HCT116 (cell line): ENCODE data around the gene DMD. TPM values are rescaled to one million over a fixed set of nuclear protein-coding genes. Genes with fewer than 3 reads are reported as not detected.

Source experiments
- ATAC-seq: fragments of 200-7000 bp; cut with Tn5 transposase; 2 replicates; pipeline ENCODE4 v1.9.1; 2020; ENCODE audit warnings: mild to moderate bottlenecking, moderate library complexity
- BruUV-seq: library from RNA; stranded (reverse); fragments of 400-500 nt; replicated peaks from 2 replicates; lab custom pipeline; 2021; lab: Mats Ljungman, UMichigan
- CTCF ChIA-PET: fragments of 300-600 bp; sonication (Branson Sonifier 250); formaldehyde crosslinking; loops from one replicate; lab custom pipeline; 2021; ENCODE audit warnings: antibody characterized with exemption; lab: Charles Lee
- POLR2A ChIA-PET: fragments of 300-600, 350-600 bp; sonication (Branson Sonifier 250); formaldehyde crosslinking; loops from one replicate; lab custom pipeline; 2021; ENCODE audit warnings: antibody characterized with exemption; lab: Charles Lee
- RAD21 ChIA-PET, 2 experiments: fragments of 300-600 bp; sonication (Branson Sonifier 250); formaldehyde crosslinking; loops; one replicate each; lab custom pipeline; 2023; ENCODE audit warnings: low total read pairs in 2 of 2; ENCODE audit not compliant: uncharacterized antibody in 2 of 2, unreplicated experiment in 2 of 2, low non-redundant PET in 1 of 2; lab: Charles Lee
- DNase-seq: peaks from one replicate; pipeline ENCODE4 v3.0.0-alpha.2; 2010; ENCODE audit warnings: low read depth, low spot score
- H2AFZ ChIP-seq: fragments of 200-600 bp; shearing (Covaris generic), sonication (generic); 2 replicates; pipeline ENCODE4 v1.6.1; 2017; ENCODE audit warnings: low read depth, mixed run types, mixed read lengths, antibody characterized with exemption, low read length; ENCODE audit not compliant: poor library complexity, severe bottlenecking
- H3K27ac ChIP-seq: 2 replicates; pipeline ENCODE4 v1.5.1; 2012; ENCODE audit warnings: low read depth, low read length
- H3K27me3 ChIP-seq: fragments of 200-600 bp; sonication (generic); 2 replicates; pipeline ENCODE4 v1.6.1; 2016; ENCODE audit warnings: mixed run types, low read length, mixed read lengths; ENCODE audit not compliant: insufficient read depth
- H3K36me3 ChIP-seq, 2 experiments: fragments of 200-500 bp in 1 of 2; fragments of 200-600 bp in 1 of 2; sonication (Bioruptor generic) in 1 of 2; sonication (generic) in 1 of 2; 2 replicates each; pipeline versions ENCODE4 v1.5.1 to v1.6.1; 2014 to 2016; ENCODE audit warnings: low read length in 2 of 2, inconsistent platforms in 1 of 2, mixed read lengths in 1 of 2, mixed run types in 1 of 2; ENCODE audit not compliant: insufficient read depth in 2 of 2, control insufficient read depth in 1 of 2
- H3K4me1 ChIP-seq, 2 experiments: fragments of 200-600 bp in 1 of 2; sonication (generic) in 1 of 2; 2 replicates each; pipeline versions ENCODE4 v1.5.1 to v1.6.1; 2012 to 2017; ENCODE audit warnings: low read length in 2 of 2, inconsistent platforms in 1 of 2, mild to moderate bottlenecking in 1 of 2, mixed read lengths in 1 of 2, mixed run types in 1 of 2, moderate library complexity in 1 of 2; ENCODE audit not compliant: insufficient read depth in 2 of 2, control insufficient read depth in 1 of 2
- H3K4me2 ChIP-seq: fragments of 200-600 bp; sonication (generic); 2 replicates; pipeline ENCODE4 v1.6.1; 2017; ENCODE audit warnings: mixed run types, low read length, mixed read lengths
- H3K4me3 ChIP-seq, 2 experiments: fragments of 200-600 bp in 1 of 2; sonication (generic) in 1 of 2; replicated peaks in 1 of 2; 2 replicates each; pipeline ENCODE4 v1.5.1; 2011 to 2016; ENCODE audit warnings: low read length in 2 of 2, control low read depth in 1 of 2, low read depth in 1 of 2, mild to moderate bottlenecking in 1 of 2, mixed read lengths in 1 of 2, mixed run types in 1 of 2
- H3K79me2 ChIP-seq: fragments of 200-600 bp; sonication (generic); 2 replicates; pipeline ENCODE4 v1.6.1; 2017; ENCODE audit warnings: mild to moderate bottlenecking, mixed run types, low read length, moderate library complexity, mixed read lengths; ENCODE audit not compliant: insufficient read depth
- H3K9ac ChIP-seq: fragments of 200-600 bp; sonication (generic); 2 replicates; pipeline ENCODE4 v1.6.1; 2016; ENCODE audit warnings: low read length, mixed read lengths
- H3K9me2 ChIP-seq: fragments of 200-600 bp; sonication (generic), shearing (Covaris generic); 2 replicates; pipeline ENCODE4 v1.6.1; 2017; ENCODE audit warnings: mixed run types, mild to moderate bottlenecking, moderate library complexity; ENCODE audit not compliant: insufficient read depth
- H3K9me3 ChIP-seq, 2 experiments: fragments of 200-500 bp in 1 of 2; fragments of 200-600 bp in 1 of 2; sonication (Bioruptor generic) in 1 of 2; sonication (generic) in 1 of 2; 2 replicates each; pipeline ENCODE4 v1.6.1; 2014 to 2017; ENCODE audit warnings: low read length in 2 of 2, mixed read lengths in 2 of 2, inconsistent platforms in 1 of 2, low read depth in 1 of 2, mild to moderate bottlenecking in 1 of 2, mixed run types in 1 of 2, moderate library complexity in 1 of 2; ENCODE audit not compliant: control insufficient read depth in 1 of 2, insufficient read depth in 1 of 2
- H4K20me1 ChIP-seq: fragments of 200-600 bp; sonication (generic), shearing (Covaris generic); 2 replicates; pipeline ENCODE4 v1.6.1; 2017; ENCODE audit warnings: mixed run types, mild to moderate bottlenecking, moderate library complexity; ENCODE audit not compliant: insufficient read depth
- CTCF ChIP-seq, 3 experiments: fragments of 200-600 bp in 1 of 3; sonication (generic) in 1 of 3; IDR thresholded peaks in 2 of 3; conservative IDR thresholded peaks in 1 of 3; 2 replicates each; pipeline ENCODE4 v1.5.1; 2012 to 2017; ENCODE audit warnings: low read depth in 2 of 3, low read length in 2 of 3, antibody characterized with exemption in 1 of 3, borderline replicate concordance in 1 of 3, control low read depth in 1 of 3, mild to moderate bottlenecking in 1 of 3, mixed read lengths in 1 of 3, mixed run types in 1 of 3, moderate library complexity in 1 of 3; ENCODE audit not compliant: insufficient read depth in 1 of 3
- EGR1 ChIP-seq: IDR thresholded peaks from 2 replicates; pipeline ENCODE4 v1.6.1; 2012; ENCODE audit warnings: low read depth
- ELF1 ChIP-seq: IDR thresholded peaks from 2 replicates; pipeline ENCODE4 v1.6.1; 2012; ENCODE audit warnings: low read depth, borderline replicate concordance
- EZH2 ChIP-seq: fragments of 200-600 bp; sonication (generic); IDR thresholded peaks from 2 replicates; pipeline ENCODE4 v1.6.1; 2017; ENCODE audit warnings: antibody characterized with exemption, mixed run types
- JUND ChIP-seq: IDR thresholded peaks from 2 replicates; pipeline ENCODE4 v1.6.1; 2012
- MAX ChIP-seq: IDR thresholded peaks from 2 replicates; pipeline ENCODE4 v1.6.1; 2012
- POLR2A ChIP-seq: IDR thresholded peaks from 2 replicates; pipeline ENCODE4 v1.7.0; 2011; ENCODE audit warnings: borderline replicate concordance; ENCODE audit not compliant: insufficient read depth, insufficient read length; ENCODE audit errors: extremely low read depth
- POLR2AphosphoS5 ChIP-seq: IDR thresholded peaks from 2 replicates; pipeline ENCODE4 v1.6.1; 2011; ENCODE audit warnings: mild to moderate bottlenecking, low read depth, low read length, moderate library complexity
- RAD21 ChIP-seq: IDR thresholded peaks from 2 replicates; pipeline ENCODE4 v1.6.1; 2012; ENCODE audit warnings: low read depth, mild to moderate bottlenecking
- SIN3A ChIP-seq: IDR thresholded peaks from 2 replicates; pipeline ENCODE4 v1.6.1; 2012; ENCODE audit warnings: low read depth
- SP1 ChIP-seq: IDR thresholded peaks from 2 replicates; pipeline ENCODE4 v1.6.1; 2012; ENCODE audit warnings: low read depth
- SRF ChIP-seq: IDR thresholded peaks from 2 replicates; pipeline ENCODE4 v1.6.1; 2012; ENCODE audit warnings: low read depth
- TCF7L2 ChIP-seq: IDR thresholded peaks from 2 replicates; pipeline ENCODE4 v1.7.0; 2011; ENCODE audit warnings: borderline replicate concordance, inconsistent platforms; ENCODE audit not compliant: insufficient read depth, insufficient read length; ENCODE audit errors: extremely low read depth
- YY1 ChIP-seq: IDR thresholded peaks from 2 replicates; pipeline ENCODE4 v1.6.1; 2011; ENCODE audit warnings: low read length, low read depth, moderate library complexity, mild to moderate bottlenecking; ENCODE audit not compliant: insufficient replicate concordance; ENCODE audit errors: extremely low read depth
- ZFX ChIP-seq: fragments of 450-650 bp; IDR thresholded peaks from 2 replicates; pipeline ENCODE4 v1.6.1; 2017
- ZNF274 ChIP-seq: fragments of 200-500 bp; sonication (Bioruptor generic); IDR thresholded peaks from 2 replicates; pipeline ENCODE4 v1.6.1; 2014; ENCODE audit warnings: mild to moderate bottlenecking, low read depth, low read length, inconsistent platforms
- intact Hi-C: fragments of 100-400 bp; cut with micrococcal nuclease; formaldehyde crosslinking; loops from 2 replicates; pipeline ENCODE4 v1.10.0; 2022
- total RNA-seq: library from RNA; stranded (reverse); gene quantifications from one replicate; pipeline ENCODE4 v1.2.1, GENCODE V29; 2021; ENCODE audit not compliant: unreplicated experiment
- TF ChIP-seq, protein P1 (sequence below): IDR thresholded peaks from 2 replicates; pipeline ENCODE4 v1.6.1; 2012; ENCODE audit warnings: low read depth
- TF ChIP-seq, protein P2 (sequence below): IDR thresholded peaks from 2 replicates; pipeline ENCODE4 v1.6.1; 2011; ENCODE audit warnings: mild to moderate bottlenecking, low read length, moderate library complexity; ENCODE audit not compliant: insufficient replicate concordance; ENCODE audit errors: extremely low read depth

The DMD gene
- total RNA-seq, 1 experiment from 2014 or later = 0.05 TPM

- H2AFZ ChIP-seq = no peak overlapping the region
- no peak overlapping the region for H3K4me3 ChIP-seq
- no peak for DNase-seq
- TF ChIP-seq ZFX = no peak
- TF ChIP-seq POLR2AphosphoS5 = no peak
- TF ChIP-seq SRF = no peak
- TF ChIP-seq, protein P1, sequence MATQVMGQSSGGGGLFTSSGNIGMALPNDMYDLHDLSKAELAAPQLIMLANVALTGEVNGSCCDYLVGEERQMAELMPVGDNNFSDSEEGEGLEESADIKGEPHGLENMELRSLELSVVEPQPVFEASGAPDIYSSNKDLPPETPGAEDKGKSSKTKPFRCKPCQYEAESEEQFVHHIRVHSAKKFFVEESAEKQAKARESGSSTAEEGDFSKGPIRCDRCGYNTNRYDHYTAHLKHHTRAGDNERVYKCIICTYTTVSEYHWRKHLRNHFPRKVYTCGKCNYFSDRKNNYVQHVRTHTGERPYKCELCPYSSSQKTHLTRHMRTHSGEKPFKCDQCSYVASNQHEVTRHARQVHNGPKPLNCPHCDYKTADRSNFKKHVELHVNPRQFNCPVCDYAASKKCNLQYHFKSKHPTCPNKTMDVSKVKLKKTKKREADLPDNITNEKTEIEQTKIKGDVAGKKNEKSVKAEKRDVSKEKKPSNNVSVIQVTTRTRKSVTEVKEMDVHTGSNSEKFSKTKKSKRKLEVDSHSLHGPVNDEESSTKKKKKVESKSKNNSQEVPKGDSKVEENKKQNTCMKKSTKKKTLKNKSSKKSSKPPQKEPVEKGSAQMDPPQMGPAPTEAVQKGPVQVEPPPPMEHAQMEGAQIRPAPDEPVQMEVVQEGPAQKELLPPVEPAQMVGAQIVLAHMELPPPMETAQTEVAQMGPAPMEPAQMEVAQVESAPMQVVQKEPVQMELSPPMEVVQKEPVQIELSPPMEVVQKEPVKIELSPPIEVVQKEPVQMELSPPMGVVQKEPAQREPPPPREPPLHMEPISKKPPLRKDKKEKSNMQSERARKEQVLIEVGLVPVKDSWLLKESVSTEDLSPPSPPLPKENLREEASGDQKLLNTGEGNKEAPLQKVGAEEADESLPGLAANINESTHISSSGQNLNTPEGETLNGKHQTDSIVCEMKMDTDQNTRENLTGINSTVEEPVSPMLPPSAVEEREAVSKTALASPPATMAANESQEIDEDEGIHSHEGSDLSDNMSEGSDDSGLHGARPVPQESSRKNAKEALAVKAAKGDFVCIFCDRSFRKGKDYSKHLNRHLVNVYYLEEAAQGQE = no peak
- no peak for TF ChIP-seq POLR2A
- TF ChIP-seq SP1 = no peak
- TF ChIP-seq JUND = no peak
- TF ChIP-seq ELF1 = no peak
- no peak for TF ChIP-seq ZNF274
- no peak for TF ChIP-seq SIN3A
- TF ChIP-seq EZH2 = no peak
- TF ChIP-seq, protein P2, sequence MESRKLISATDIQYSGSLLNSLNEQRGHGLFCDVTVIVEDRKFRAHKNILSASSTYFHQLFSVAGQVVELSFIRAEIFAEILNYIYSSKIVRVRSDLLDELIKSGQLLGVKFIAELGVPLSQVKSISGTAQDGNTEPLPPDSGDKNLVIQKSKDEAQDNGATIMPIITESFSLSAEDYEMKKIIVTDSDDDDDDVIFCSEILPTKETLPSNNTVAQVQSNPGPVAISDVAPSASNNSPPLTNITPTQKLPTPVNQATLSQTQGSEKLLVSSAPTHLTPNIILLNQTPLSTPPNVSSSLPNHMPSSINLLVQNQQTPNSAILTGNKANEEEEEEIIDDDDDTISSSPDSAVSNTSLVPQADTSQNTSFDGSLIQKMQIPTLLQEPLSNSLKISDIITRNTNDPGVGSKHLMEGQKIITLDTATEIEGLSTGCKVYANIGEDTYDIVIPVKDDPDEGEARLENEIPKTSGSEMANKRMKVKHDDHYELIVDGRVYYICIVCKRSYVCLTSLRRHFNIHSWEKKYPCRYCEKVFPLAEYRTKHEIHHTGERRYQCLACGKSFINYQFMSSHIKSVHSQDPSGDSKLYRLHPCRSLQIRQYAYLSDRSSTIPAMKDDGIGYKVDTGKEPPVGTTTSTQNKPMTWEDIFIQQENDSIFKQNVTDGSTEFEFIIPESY = no peak
- no peak for TF ChIP-seq CTCF (IDR thresholded peaks at IDR 0.05 in 2 of 3, conservative IDR thresholded peaks at IDR 0.05 in 1 of 3; ENCODE audit: borderline replicate concordance in 1 of 3, insufficient read depth in 1 of 3, low read depth in 2 of 3, low read length in 2 of 3)
- no peak for TF ChIP-seq RAD21
- no peak for TF ChIP-seq EGR1
- no peak for TF ChIP-seq TCF7L2
- no peak for TF ChIP-seq MAX
- TF ChIP-seq YY1 = no peak
- ChIA-PET CTCF (no interaction called here), RAD21 (no interaction called here), POLR2A (no interaction called here)
- no peaks in the 10 kb centered on the region for H3K36me3 ChIP-seq
- ATAC-seq = no peak
- no peaks in the 10 kb centered on the region for H4K20me1 ChIP-seq
- H3K4me2 ChIP-seq = no peak overlapping the region
- no TSS peak for BruUV-seq
- no peaks in the 10 kb centered on the region for H3K79me2 ChIP-seq
- H3K4me1 ChIP-seq = no peaks in the 10 kb centered on the region
- H3K9ac ChIP-seq = no peak overlapping the region
- no peaks in the 10 kb centered on the region for H3K9me2 ChIP-seq
- intact Hi-C loops = no loop called here
- H3K9me3 ChIP-seq = no peaks in the 10 kb centered on the region
- no peaks in the 10 kb centered on the region for H3K27me3 ChIP-seq
- no peak overlapping the region for H3K27ac ChIP-seq
These were observed 1767.7 kb downstream of the DMD start for GRCh38 chrX:31443654-31444053.
